IPS-20b (cell line): ENCODE results near the gene CLCN1.

ENCODE experiments used
- H3K27ac ChIP-seq: one replicate; pipeline ENCODE4 v1.5.1; 2013; ENCODE audit warnings: low read length
- H3K27me3 ChIP-seq: 2 replicates; pipeline ENCODE4 v1.6.1; 2013; ENCODE audit warnings: mild to moderate bottlenecking, low read length, inconsistent platforms; ENCODE audit not compliant: insufficient read depth
- H3K36me3 ChIP-seq: 2 replicates; pipeline ENCODE4 v1.6.1; 2013; ENCODE audit warnings: low read depth, mild to moderate bottlenecking, inconsistent platforms, low read length, moderate library complexity; ENCODE audit not compliant: insufficient read depth
- H3K4me1 ChIP-seq: 2 replicates; pipeline ENCODE4 v1.6.1; 2013; ENCODE audit warnings: mild to moderate bottlenecking, control low read depth, inconsistent platforms, low read length, moderate library complexity; ENCODE audit not compliant: insufficient read depth
- H3K4me3 ChIP-seq: 2 replicates; pipeline ENCODE4 v1.5.1; 2013; ENCODE audit warnings: mild to moderate bottlenecking, low read length, inconsistent platforms
- H3K9ac ChIP-seq: 2 replicates; pipeline ENCODE4 v1.6.1; 2013; ENCODE audit warnings: low read depth, mild to moderate bottlenecking, inconsistent platforms, low read length, moderate library complexity
- H3K9me3 ChIP-seq: 2 replicates; pipeline ENCODE4 v1.6.1; 2013; ENCODE audit warnings: mild to moderate bottlenecking, low read depth, low read length, inconsistent platforms; ENCODE audit not compliant: insufficient read depth

CLCN1 gene

DNA sequence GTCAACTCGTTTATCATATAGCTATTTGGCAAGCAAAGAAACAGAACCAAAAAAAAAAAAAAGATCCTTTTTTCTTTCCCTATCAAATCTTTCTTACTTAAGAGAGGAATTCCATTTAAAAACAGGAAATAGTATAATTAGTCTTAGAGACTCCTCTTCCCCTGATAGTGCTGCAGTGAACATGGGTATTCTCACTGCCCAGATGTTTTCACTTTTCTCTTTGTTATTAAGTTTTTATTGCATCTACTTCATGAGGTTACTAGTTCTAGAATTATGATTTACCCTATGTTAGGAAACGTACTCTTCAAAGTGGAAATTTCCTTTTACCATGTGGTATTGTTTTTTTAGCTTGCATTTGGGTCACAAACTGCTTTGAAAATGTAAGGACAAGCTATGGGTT, 19.2 kb upstream of the CLCN1 start:
- no peak overlapping the region for H3K9ac ChIP-seq
- no peaks in the 10 kb centered on the region for H3K27me3 ChIP-seq
- no peaks in the 10 kb centered on the region; the same call in 1 of the 2 replicates for H3K9me3 ChIP-seq
- H3K27ac ChIP-seq, result no peak overlapping the region
- H3K36me3 ChIP-seq, result peaks cover 99% of the 10 kb centered on the region
- H3K4me3 ChIP-seq, result no peak overlapping the region
- no peaks in the 10 kb centered on the region for H3K4me1 ChIP-seq

DNA sequence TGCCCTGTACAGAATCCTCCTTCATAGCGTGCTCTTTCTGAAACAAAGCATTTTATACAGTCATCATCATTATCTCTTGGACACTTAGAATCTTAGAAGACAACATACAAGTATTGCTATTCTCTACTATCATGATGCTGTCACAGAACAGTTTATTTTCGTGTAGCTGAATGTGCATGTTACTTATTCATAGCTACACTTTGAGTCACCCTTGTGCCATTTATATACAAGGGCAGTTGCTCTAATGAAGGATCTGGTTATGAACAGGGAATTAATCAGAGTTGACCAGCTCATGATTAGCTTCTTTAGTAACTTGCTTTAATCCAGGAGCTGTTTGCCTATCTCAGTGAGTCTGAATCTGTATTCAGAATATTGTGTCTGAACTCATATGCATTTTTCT, 16.6 kb upstream of the CLCN1 start:
- Histone ChIP-seq H3K9me3 (no peaks in the 10 kb centered on the region; the same call in 1 of the 2 replicates), H3K36me3 (peaks cover 99% of the 10 kb centered on the region), H3K27me3 (no peaks in the 10 kb centered on the region), H3K4me1 (no peaks in the 10 kb centered on the region), H3K4me3 (no peak overlapping the region), H3K9ac (no peak overlapping the region), H3K27ac (no peak overlapping the region)

- H3K9me3 ChIP-seq, result no peaks in the 10 kb centered on the region; the same call in 1 of the 2 replicates
- no peaks in the 10 kb centered on the region for H3K4me1 ChIP-seq
- no peak overlapping the region for H3K27ac ChIP-seq
- no peak overlapping the region for H3K9ac ChIP-seq
- no peaks in the 10 kb centered on the region for H3K27me3 ChIP-seq
- peaks cover 99% of the 10 kb centered on the region for H3K36me3 ChIP-seq
- H3K4me3 ChIP-seq, result no peak overlapping the region
Observed at GRCh38 chr7:143299840-143300239, 16.1 kb upstream of the CLCN1 start.

DNA sequence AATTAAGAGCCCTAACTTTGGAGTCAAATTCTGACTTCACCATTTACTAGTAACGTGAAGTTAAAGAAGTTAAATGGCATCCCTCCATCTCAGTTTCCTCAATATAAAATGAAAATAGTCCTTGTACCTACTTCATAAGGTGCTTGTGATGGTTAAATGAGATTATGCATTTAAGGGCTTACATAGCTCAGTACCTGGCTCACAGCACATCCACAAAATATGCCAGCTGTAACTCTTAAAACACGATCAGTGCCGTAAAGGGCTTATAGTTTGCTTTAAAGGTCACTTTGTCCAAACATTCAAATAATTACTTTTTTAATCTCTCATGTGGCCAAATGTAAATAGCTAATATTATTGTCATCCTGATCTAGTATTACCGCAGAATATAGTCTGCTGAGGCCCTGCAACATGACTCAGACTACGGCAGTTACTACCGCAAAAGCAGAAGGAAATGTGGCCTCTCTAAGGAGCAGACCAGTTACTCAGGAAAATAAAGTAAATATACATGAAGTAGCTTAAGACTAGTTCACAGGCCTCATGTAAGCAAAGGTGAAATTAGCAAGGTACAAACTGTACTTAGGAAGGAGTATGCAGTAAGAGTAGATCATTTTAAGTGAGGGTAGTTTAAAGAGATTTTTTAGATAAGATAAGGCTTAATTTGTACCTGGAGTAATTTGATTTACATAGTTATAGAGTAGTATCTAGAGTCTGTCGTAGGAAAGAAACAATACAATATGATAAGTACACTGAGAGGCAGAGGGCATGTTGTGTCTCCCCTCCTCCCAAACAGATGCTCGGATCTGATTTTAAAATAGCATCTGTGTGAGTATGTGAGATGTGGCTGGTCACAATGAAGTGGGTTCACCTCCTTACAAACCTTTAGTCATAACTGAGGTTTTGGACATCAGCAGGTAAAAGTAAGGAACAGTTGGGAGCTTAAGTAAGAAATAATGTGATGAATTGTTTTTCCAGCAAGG, 14.7 kb upstream of the CLCN1 start:
- H3K4me3 ChIP-seq, result no peak overlapping the region
- H3K4me1 ChIP-seq, result no peaks in the 10 kb centered on the region
- peaks cover 98% of the 10 kb centered on the region for H3K36me3 ChIP-seq
- no peak overlapping the region for H3K27ac ChIP-seq
- no peaks in the 10 kb centered on the region for H3K27me3 ChIP-seq
- no peak overlapping the region for H3K9ac ChIP-seq
- no peaks in the 10 kb centered on the region; the same call in 1 of the 2 replicates for H3K9me3 ChIP-seq

GRCh38 chr7:143303733-143304132, 12.2 kb upstream of the CLCN1 start:
- Histone ChIP-seq H3K36me3 (peaks cover 97% of the 10 kb centered on the region), H3K9ac (no peak overlapping the region), H3K4me1 (no peaks in the 10 kb centered on the region), H3K27ac (no peak overlapping the region), H3K9me3 (no peaks in the 10 kb centered on the region; the same call in 1 of the 2 replicates), H3K4me3 (no peak overlapping the region), H3K27me3 (no peaks in the 10 kb centered on the region)

GRCh38 chr7:143304938-143305337, 11.0 kb upstream of the CLCN1 start:
- Histone ChIP-seq H3K27ac (no peak overlapping the region), H3K9me3 (no peaks in the 10 kb centered on the region; the same call in 1 of the 2 replicates), H3K4me1 (no peaks in the 10 kb centered on the region), H3K4me3 (no peak overlapping the region), H3K27me3 (no peaks in the 10 kb centered on the region), H3K36me3 (peaks cover 85% of the 10 kb centered on the region), H3K9ac (no peak overlapping the region)

GRCh38 chr7:143305423-143306070, 10.4 kb upstream of the CLCN1 start:
- Histone ChIP-seq H3K27ac (no peak overlapping the region), H3K4me3 (no peak overlapping the region), H3K9me3 (no peaks in the 10 kb centered on the region), H3K9ac (no peak overlapping the region), H3K36me3 (peaks cover 78% of the 10 kb centered on the region), H3K4me1 (no peaks in the 10 kb centered on the region), H3K27me3 (no peaks in the 10 kb centered on the region)

GRCh38 chr7:143308632-143309031, 7.3 kb upstream of the CLCN1 start:
- H3K4me1 ChIP-seq, result no peaks in the 10 kb centered on the region
- no peaks in the 10 kb centered on the region for H3K27me3 ChIP-seq
- no peak overlapping the region for H3K4me3 ChIP-seq
- no peak overlapping the region for H3K9ac ChIP-seq
- H3K9me3 ChIP-seq, result no peaks in the 10 kb centered on the region
- peaks cover 48% of the 10 kb centered on the region for H3K36me3 ChIP-seq
- no peak overlapping the region for H3K27ac ChIP-seq

GRCh38 chr7:143314127-143314526, 1.8 kb upstream of the CLCN1 start:
- H3K27ac ChIP-seq, result no peak overlapping the region
- no peaks in the 10 kb centered on the region for H3K9me3 ChIP-seq
- no peaks in the 10 kb centered on the region for H3K36me3 ChIP-seq
- no peak overlapping the region for H3K9ac ChIP-seq
- H3K4me1 ChIP-seq, result no peaks in the 10 kb centered on the region
- no peak overlapping the region for H3K4me3 ChIP-seq
- no peaks in the 10 kb centered on the region for H3K27me3 ChIP-seq

DNA sequence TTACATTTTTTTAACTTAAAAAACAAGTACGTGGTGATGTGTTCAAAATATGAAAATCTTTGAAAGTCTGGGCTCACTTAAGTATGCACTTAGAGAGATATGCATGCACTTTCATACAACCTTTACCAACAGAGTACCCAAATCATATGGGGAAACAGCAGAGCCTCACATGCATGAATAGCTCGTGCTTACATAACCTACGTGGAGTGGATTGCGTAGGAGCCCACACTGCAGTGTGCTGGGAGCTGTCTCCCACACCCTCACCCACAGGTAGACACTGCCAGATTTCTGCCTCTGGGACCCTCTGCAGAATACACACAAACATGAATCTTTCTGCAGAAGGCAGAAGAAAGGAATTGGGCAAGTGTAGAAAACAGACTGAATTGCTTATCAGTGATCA, 581 bp downstream of the CLCN1 start:
- H3K4me3 ChIP-seq, result no peak overlapping the region
- H3K9me3 ChIP-seq, result no peaks in the 10 kb centered on the region
- no peaks in the 10 kb centered on the region for H3K27me3 ChIP-seq
- H3K4me1 ChIP-seq, result no peaks in the 10 kb centered on the region
- no peak overlapping the region for H3K9ac ChIP-seq
- no peak overlapping the region for H3K27ac ChIP-seq
- H3K36me3 ChIP-seq, result no peaks in the 10 kb centered on the region

DNA sequence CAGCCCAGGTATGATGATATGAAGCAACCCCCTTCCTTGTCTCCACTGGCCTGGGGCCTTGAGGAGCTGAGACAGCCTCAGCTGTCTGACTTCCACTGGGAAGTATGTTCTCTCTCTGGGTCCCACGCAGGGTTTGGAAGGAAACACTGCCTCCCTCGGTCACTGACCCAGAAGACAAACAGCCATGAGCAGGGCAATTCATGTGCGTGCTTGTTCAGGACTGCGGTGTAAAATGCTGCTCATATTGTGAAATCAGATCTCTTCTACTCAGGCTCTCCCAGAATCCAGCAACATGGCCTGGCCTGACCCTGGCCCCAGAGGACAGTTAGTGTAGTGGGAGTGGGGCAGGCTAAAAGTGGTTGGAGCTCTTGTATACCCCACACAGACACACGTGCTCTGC, 2.8 kb downstream of the CLCN1 start:
- Histone ChIP-seq H3K4me1 (no peaks in the 10 kb centered on the region), H3K9me3 (no peaks in the 10 kb centered on the region), H3K36me3 (no peaks in the 10 kb centered on the region), H3K27ac (no peak overlapping the region), H3K4me3 (no peak overlapping the region), H3K27me3 (no peaks in the 10 kb centered on the region), H3K9ac (no peak overlapping the region)

DNA sequence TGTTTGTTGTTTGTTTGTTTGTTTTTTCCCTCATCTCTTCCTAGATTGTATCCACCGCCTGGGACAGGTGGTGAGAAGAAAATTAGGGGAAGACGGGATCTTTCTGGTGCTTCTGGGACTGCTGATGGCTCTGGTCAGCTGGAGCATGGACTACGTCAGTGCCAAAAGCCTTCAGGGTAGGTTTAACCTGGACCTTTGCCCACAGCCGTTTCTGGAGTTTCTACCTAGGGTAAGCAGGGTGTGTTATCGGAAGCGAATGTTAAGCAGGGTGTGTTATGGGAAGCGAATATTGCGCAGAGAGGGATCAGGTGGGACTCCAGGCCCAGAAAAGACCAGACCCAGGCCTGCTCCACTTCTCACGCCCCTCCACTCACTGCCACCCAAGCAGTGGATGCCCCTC, 4.7 kb downstream of the CLCN1 start:
- Histone ChIP-seq H3K9me3 (no peaks in the 10 kb centered on the region), H3K27ac (no peak overlapping the region), H3K4me1 (peaks cover 2% of the 10 kb centered on the region; the same call in 1 of the 2 replicates), H3K4me3 (no peak overlapping the region), H3K27me3 (no peaks in the 10 kb centered on the region), H3K9ac (no peak overlapping the region), H3K36me3 (no peaks in the 10 kb centered on the region)
